Measurements from ENCODE around the gene TRIM40. TPM values are rescaled to one million over a fixed set of nuclear protein-coding genes. Genes with fewer than 3 reads are reported as not detected.

TRIM40 gene
- total RNA-seq (0.39 TPM), polyA plus RNA-seq (not detected)

- H3K4me3 Mint-ChIP-seq = no peak within 1 kb of the TSS
- no peak for ATAC-seq (ENCODE audit: low read depth in 2 of 2)
- peaks cover 27% of the 10 kb centered on the region for H3K27me3 ChIP-seq (ENCODE audit: control insufficient read depth, insufficient read depth, low read length)
- H3K9me3 Mint-ChIP-seq = peaks cover 0 to 3% (median 0%) of the 10 kb centered on the region in 7 donors
- H3K4me1 Mint-ChIP-seq = peaks cover 4 to 19% (median 7%) of the 10 kb centered on the region in 4 donors
- peaks cover 54% of the 10 kb centered on the region for H3K27me3 Mint-ChIP-seq
- H3K36me3 Mint-ChIP-seq = no peaks in the 10 kb centered on the region
- no peak for DNase-seq
- no peaks in the 10 kb centered on the region for H3K9me3 ChIP-seq (ENCODE audit: control insufficient read depth in 2 of 2, low read length in 2 of 2)
- peak within 1 kb of the TSS in 1 of 3 donors; percentile 3 for H3K27ac Mint-ChIP-seq
- H3K27ac ChIP-seq (ENCODE audit: insufficient read depth, low read length, poor library complexity, severe bottlenecking) = no peak within 1 kb of the TSS
- peaks cover 2% of the 10 kb centered on the region for H3K4me1 ChIP-seq (ENCODE audit: control insufficient read depth, insufficient read depth, low read length, poor library complexity, severe bottlenecking)
- H3K36me3 ChIP-seq (ENCODE audit: control insufficient read depth, insufficient read depth, low read length) = no peaks in the 10 kb centered on the region
- no peak within 1 kb of the TSS for H3K4me3 ChIP-seq (ENCODE audit: low read depth, low read length)
Measured at GRCh38 chr6:30135757-30136156, at the start of gene TRIM40. Gene TRIM40, plus strand, starts transcription at chr6:30136140. Its CDS starts 897 bp downstream, at chr6:30137037.

DNA sequence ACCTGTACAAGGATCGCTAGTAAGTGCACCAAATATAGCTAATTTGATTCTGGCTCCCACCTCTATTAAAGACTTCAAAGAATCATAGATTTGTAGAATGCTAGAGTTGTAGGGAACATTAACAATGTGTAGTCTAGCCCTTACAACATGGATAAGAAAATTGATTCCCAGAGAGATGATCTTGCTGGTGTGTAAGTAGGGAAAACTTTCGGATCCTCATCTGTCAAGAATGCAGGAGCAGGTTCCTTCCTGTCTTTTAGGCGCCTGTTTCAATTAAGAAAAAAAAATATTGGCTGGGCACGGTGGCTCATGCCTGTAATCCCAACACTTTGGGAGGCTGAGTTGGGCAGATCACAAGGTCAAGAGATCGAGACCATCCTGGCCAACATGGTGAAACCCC is 48.1 kb upstream of the TRIM40 start:
- Mint-ChIP-seq H3K4me3 (no peak overlapping the region), H3K27me3 (peaks cover 47% of the 10 kb centered on the region), H3K36me3 (no peaks in the 10 kb centered on the region), H3K9me3 (peaks cover 0 to 4% (median 0%) of the 10 kb centered on the region in 7 donors), H3K4me1 (peaks cover 0 to 2% (median 0%) of the 10 kb centered on the region in 4 donors), H3K27ac (no peak overlapping the region)
- no peaks in the 10 kb centered on the region for H3K9me3 ChIP-seq (ENCODE audit: control insufficient read depth in 2 of 2, low read length in 2 of 2)
- H3K36me3 ChIP-seq (ENCODE audit: control insufficient read depth, insufficient read depth, low read length) = no peaks in the 10 kb centered on the region
- no peak overlapping the region for H3K27ac ChIP-seq (ENCODE audit: insufficient read depth, low read length, poor library complexity, severe bottlenecking)
- no peak for DNase-seq
- no peak overlapping the region for H3K4me3 ChIP-seq (ENCODE audit: low read depth, low read length)
- peaks cover 37% of the 10 kb centered on the region for H3K27me3 ChIP-seq (ENCODE audit: control insufficient read depth, insufficient read depth, low read length)
- ATAC-seq (ENCODE audit: low read depth in 2 of 2) = no peak
- no peaks in the 10 kb centered on the region for H3K4me1 ChIP-seq (ENCODE audit: control insufficient read depth, insufficient read depth, low read length, poor library complexity, severe bottlenecking)

DNA sequence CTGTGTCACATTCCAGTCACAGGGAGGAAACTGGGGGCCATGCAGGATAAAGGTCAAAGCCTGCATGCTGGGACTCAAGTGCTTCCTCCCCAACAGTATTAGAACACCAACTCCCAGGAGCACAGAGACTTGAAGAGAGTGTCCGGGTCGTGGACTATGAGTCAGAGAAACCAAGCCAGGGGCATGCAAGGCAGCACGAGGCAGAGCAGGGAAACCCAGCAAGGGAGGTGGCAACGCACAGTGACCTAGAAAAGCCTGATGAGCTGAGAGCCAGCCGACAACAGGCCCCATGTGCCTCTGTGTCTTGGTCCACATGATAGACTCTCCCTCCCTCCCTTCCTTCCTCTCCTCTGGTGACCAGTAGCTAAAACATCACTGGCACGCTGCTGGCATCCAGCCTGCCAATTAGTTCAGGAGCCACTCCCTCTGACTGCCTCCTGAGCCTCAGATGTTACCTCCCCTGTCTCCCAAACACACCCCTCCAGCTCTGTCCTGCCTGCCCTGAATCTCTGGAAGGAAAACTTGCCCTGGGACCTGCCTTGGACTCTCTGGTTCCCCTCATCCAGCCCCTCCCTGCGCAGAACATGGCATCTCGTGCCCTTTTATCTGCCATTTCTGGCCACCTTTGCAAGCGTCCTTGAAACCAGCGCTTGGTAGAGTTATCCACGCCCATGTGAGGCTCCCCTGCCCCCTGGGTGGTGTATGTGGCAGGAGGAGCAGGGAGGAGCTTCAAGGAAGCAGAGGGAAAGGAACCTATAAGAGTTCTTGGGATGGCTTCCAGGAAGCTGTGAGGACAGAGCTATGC is 44.2 kb upstream of the TRIM40 start:
- DNase-seq (no peak), ATAC-seq (ENCODE audit: low read depth in 2 of 2) (no peak)
- peaks cover 68% of the 10 kb centered on the region for H3K27me3 Mint-ChIP-seq
- no peaks in the 10 kb centered on the region for H3K36me3 Mint-ChIP-seq
- H3K27ac Mint-ChIP-seq = no peak overlapping the region
- peaks cover 52% of the 10 kb centered on the region for H3K27me3 ChIP-seq (ENCODE audit: control insufficient read depth, insufficient read depth, low read length)
- no peaks in the 10 kb centered on the region for H3K4me1 ChIP-seq (ENCODE audit: control insufficient read depth, insufficient read depth, low read length, poor library complexity, severe bottlenecking)
- no peak overlapping the region for H3K4me3 ChIP-seq (ENCODE audit: low read depth, low read length)
- H3K9me3 Mint-ChIP-seq = peaks cover 0 to 3% (median 0%) of the 10 kb centered on the region in 7 donors
- no peak overlapping the region for H3K27ac ChIP-seq (ENCODE audit: insufficient read depth, low read length, poor library complexity, severe bottlenecking)
- H3K9me3 ChIP-seq (ENCODE audit: control insufficient read depth in 2 of 2, low read length in 2 of 2) = no peaks in the 10 kb centered on the region
- H3K36me3 ChIP-seq (ENCODE audit: control insufficient read depth, insufficient read depth, low read length) = no peaks in the 10 kb centered on the region
- peaks cover 0 to 2% (median 0%) of the 10 kb centered on the region in 4 donors for H3K4me1 Mint-ChIP-seq
- no peak overlapping the region for H3K4me3 Mint-ChIP-seq

GRCh38 chr6:30092852-30093543 is 42.9 kb upstream of the TRIM40 start:
- H3K36me3 ChIP-seq (ENCODE audit: control insufficient read depth, insufficient read depth, low read length) = no peaks in the 10 kb centered on the region
- peaks cover 70% of the 10 kb centered on the region for H3K27me3 Mint-ChIP-seq
- H3K36me3 Mint-ChIP-seq = no peaks in the 10 kb centered on the region
- peaks cover 0 to 9% (median 3%) of the 10 kb centered on the region in 4 donors for H3K4me1 Mint-ChIP-seq
- no peak overlapping the region for H3K4me3 ChIP-seq (ENCODE audit: low read depth, low read length)
- ATAC-seq (ENCODE audit: low read depth in 2 of 2) (no peak), DNase-seq (no peak)
- H3K27ac ChIP-seq (ENCODE audit: insufficient read depth, low read length, poor library complexity, severe bottlenecking) = no peak overlapping the region
- H3K27ac Mint-ChIP-seq = no peak overlapping the region
- no peaks in the 10 kb centered on the region for H3K4me1 ChIP-seq (ENCODE audit: control insufficient read depth, insufficient read depth, low read length, poor library complexity, severe bottlenecking)
- H3K4me3 Mint-ChIP-seq = no peak overlapping the region
- peaks cover 58% of the 10 kb centered on the region for H3K27me3 ChIP-seq (ENCODE audit: control insufficient read depth, insufficient read depth, low read length)
- H3K9me3 Mint-ChIP-seq = peaks cover 0 to 3% (median 0%) of the 10 kb centered on the region in 7 donors
- H3K9me3 ChIP-seq (ENCODE audit: control insufficient read depth in 2 of 2, low read length in 2 of 2) = no peaks in the 10 kb centered on the region

- Mint-ChIP-seq H3K9me3 (peaks cover 0 to 3% (median 0%) of the 10 kb centered on the region in 7 donors), H3K27me3 (peaks cover 70% of the 10 kb centered on the region), H3K4me1 (peaks cover 0 to 16% (median 3%) of the 10 kb centered on the region in 4 donors), H3K4me3 (peak overlapping the region in 1 of 4 donors; percentile 7), H3K27ac (no peak overlapping the region), H3K36me3 (no peaks in the 10 kb centered on the region)
- Histone ChIP-seq H3K4me3 (ENCODE audit: low read depth, low read length) (no peak overlapping the region), H3K27ac (ENCODE audit: insufficient read depth, low read length, poor library complexity, severe bottlenecking) (no peak overlapping the region), H3K9me3 (ENCODE audit: control insufficient read depth in 2 of 2, low read length in 2 of 2) (no peaks in the 10 kb centered on the region), H3K27me3 (ENCODE audit: control insufficient read depth, insufficient read depth, low read length) (peaks cover 59% of the 10 kb centered on the region), H3K36me3 (ENCODE audit: control insufficient read depth, insufficient read depth, low read length) (no peaks in the 10 kb centered on the region), H3K4me1 (ENCODE audit: control insufficient read depth, insufficient read depth, low read length, poor library complexity, severe bottlenecking) (no peaks in the 10 kb centered on the region)
- ATAC-seq (ENCODE audit: low read depth in 2 of 2) (no peak), DNase-seq (no peak)
Measured at GRCh38 chr6:30093951-30094661, 41.8 kb upstream of the TRIM40 start.

DNA sequence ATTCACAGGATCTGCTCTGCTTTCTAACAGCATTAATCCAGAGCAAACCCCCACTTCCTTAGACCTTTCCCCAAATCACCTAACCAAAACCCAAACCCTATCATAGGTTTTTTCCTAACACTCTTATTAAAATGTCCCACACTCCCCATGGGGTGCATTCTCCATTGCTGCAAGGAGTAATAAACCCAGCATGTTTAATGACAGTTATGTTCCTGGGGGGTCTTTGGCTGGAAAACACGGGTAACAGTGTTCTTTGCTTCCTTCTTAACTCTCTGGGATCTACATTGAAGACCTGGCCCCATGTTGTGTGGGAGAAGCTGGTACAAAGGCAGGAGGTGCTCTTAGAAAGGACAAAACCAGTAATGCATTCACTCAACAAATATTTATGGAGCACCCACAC is 39.1 kb upstream of the TRIM40 start:
- peaks cover 0 to 3% (median 0%) of the 10 kb centered on the region in 7 donors for H3K9me3 Mint-ChIP-seq
- peaks cover 83% of the 10 kb centered on the region for H3K27me3 Mint-ChIP-seq
- H3K4me3 Mint-ChIP-seq = no peak overlapping the region
- Histone ChIP-seq H3K27ac (ENCODE audit: insufficient read depth, low read length, poor library complexity, severe bottlenecking) (no peak overlapping the region), H3K4me3 (ENCODE audit: low read depth, low read length) (no peak overlapping the region), H3K27me3 (ENCODE audit: control insufficient read depth, insufficient read depth, low read length) (peaks cover 55% of the 10 kb centered on the region), H3K9me3 (ENCODE audit: control insufficient read depth in 2 of 2, low read length in 2 of 2) (no peaks in the 10 kb centered on the region), H3K36me3 (ENCODE audit: control insufficient read depth, insufficient read depth, low read length) (no peaks in the 10 kb centered on the region), H3K4me1 (ENCODE audit: control insufficient read depth, insufficient read depth, low read length, poor library complexity, severe bottlenecking) (peaks cover 17% of the 10 kb centered on the region)
- H3K4me1 Mint-ChIP-seq = peaks cover 14 to 40% (median 19%) of the 10 kb centered on the region in 4 donors
- no peaks in the 10 kb centered on the region for H3K36me3 Mint-ChIP-seq
- no peak for ATAC-seq (ENCODE audit: low read depth in 2 of 2)
- H3K27ac Mint-ChIP-seq = no peak overlapping the region
- no peak for DNase-seq

DNA sequence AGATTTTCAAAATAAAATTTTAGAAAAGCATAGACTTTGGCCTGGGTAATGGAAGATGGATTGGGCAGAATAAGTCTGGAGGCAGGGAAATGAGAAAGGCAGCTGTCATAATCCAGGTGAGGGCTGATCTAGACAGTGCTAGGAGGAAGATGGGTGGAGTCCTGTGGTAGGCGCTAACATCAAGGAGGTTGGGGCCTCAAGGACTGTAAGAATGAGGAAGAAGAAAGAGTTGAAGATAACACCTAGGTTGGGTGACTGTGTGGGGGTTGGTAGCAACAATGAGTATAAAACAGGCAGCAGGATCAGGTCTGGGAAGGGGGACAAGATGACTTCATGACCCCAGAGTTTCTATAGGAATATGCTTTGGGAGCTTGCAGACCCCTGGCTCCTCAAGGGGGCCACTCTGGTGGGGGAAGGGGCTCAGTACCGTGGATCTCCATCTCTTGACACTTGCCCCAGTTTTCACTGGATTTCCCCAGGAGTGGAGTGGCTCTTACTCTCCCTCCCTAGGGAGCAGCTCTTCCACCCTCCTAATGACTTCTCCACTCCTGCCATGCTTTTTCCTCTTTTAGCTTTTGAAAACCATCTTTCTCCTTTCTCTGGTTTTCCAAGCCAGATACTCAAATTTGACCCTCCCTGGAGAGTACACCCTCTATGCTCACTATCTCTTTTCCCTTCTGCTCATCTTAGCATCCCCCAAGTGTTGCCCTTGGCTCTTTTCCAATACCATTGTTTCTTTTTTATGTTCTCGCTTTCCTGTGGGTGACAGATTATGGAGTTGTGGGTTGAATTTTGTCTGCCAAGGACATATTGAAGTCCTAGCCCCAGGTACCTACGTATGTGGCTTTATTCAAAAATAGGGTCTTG is 37.8 kb upstream of the TRIM40 start:
- H3K27ac Mint-ChIP-seq = no peak overlapping the region
- peaks cover 54% of the 10 kb centered on the region for H3K27me3 ChIP-seq (ENCODE audit: control insufficient read depth, insufficient read depth, low read length)

More for the DNA sequence above, 37.8 kb upstream of the TRIM40 start:
- Mint-ChIP-seq H3K27me3 (peaks cover 79% of the 10 kb centered on the region), H3K36me3 (no peaks in the 10 kb centered on the region), H3K4me3 (peak overlapping the region in 1 of 4 donors; percentile 6), H3K4me1 (peaks cover 14 to 51% (median 27%) of the 10 kb centered on the region in 4 donors), H3K9me3 (peaks cover 0 to 3% (median 0%) of the 10 kb centered on the region in 7 donors)
- Histone ChIP-seq H3K4me1 (ENCODE audit: control insufficient read depth, insufficient read depth, low read length, poor library complexity, severe bottlenecking) (peaks cover 30% of the 10 kb centered on the region), H3K27ac (ENCODE audit: insufficient read depth, low read length, poor library complexity, severe bottlenecking) (no peak overlapping the region), H3K4me3 (ENCODE audit: low read depth, low read length) (no peak overlapping the region), H3K9me3 (ENCODE audit: control insufficient read depth in 2 of 2, low read length in 2 of 2) (no peaks in the 10 kb centered on the region), H3K36me3 (ENCODE audit: control insufficient read depth, insufficient read depth, low read length) (no peaks in the 10 kb centered on the region)
- DNase-seq (no peak), ATAC-seq (ENCODE audit: low read depth in 2 of 2) (peak in 1 of 2 donors; percentile 34)
